Stimulated activated CD8-positive, alpha-beta memory T cell treated with anti-CD3 and anti-CD28 coated beads, Interleukin-15, amount 100 ng/mL, for 1 hour (primary cell): Measurements from ENCODE around the gene CTBP2.
"Not testable (repeated sequence)": the region's sequence is repeated elsewhere in the genome, so short reads cannot be mapped to it uniquely, and the experiment has no call there.

Source experiments
- DNase-seq: peaks from one replicate; pipeline ENCODE4 v3.0.0-alpha.2; 2020; ENCODE audit warnings: low read depth

The CTBP2 gene

GRCh38 chr10:125087191-125087896 is 73.0 kb downstream of the CTBP2 start:
- DNase-seq: no peak

- no peak for DNase-seq
Measured at GRCh38 chr10:125086691-125087090, 73.7 kb downstream of the CTBP2 start.

GRCh38 chr10:125085258-125086054 is 74.9 kb downstream of the CTBP2 start:
- no peak for DNase-seq

- no peak for DNase-seq
Measured at GRCh38 chr10:125084614-125085257, 75.6 kb downstream of the CTBP2 start.

GRCh38 chr10:125084191-125084613 is 76.2 kb downstream of the CTBP2 start:
- DNase-seq: no peak

GRCh38 chr10:125083576-125083920 is 76.8 kb downstream of the CTBP2 start:
- DNase-seq: no peak

GRCh38 chr10:125082881-125083575 is 77.3 kb downstream of the CTBP2 start:
- DNase-seq: no peak

GRCh38 chr10:125082471-125082870 is 77.9 kb downstream of the CTBP2 start:
- not testable (repeated sequence) for DNase-seq

- DNase-seq: no peak
Measured at GRCh38 chr10:125081931-125082330, 78.4 kb downstream of the CTBP2 start.

GRCh38 chr10:125080984-125081383 is 79.4 kb downstream of the CTBP2 start:
- no peak for DNase-seq

- no peak for DNase-seq
Measured at GRCh38 chr10:125080296-125080695, 80.1 kb downstream of the CTBP2 start.

- DNase-seq: no peak
Measured at GRCh38 chr10:125079091-125079600, 81.2 kb downstream of the CTBP2 start.

- DNase-seq: no peak
Measured at GRCh38 chr10:125076891-125077541, 83.3 kb downstream of the CTBP2 start.

- DNase-seq: no peak
Measured at GRCh38 chr10:125076121-125076825, 84.1 kb downstream of the CTBP2 start.

GRCh38 chr10:125073996-125074395 is 86.4 kb downstream of the CTBP2 start:
- no peak for DNase-seq

GRCh38 chr10:125072794-125073193 is 87.6 kb downstream of the CTBP2 start:
- DNase-seq: no peak

- DNase-seq: no peak
Measured at GRCh38 chr10:125071008-125071407, 89.4 kb downstream of the CTBP2 start.

- no peak for DNase-seq
Measured at GRCh38 chr10:125068406-125068805, 92.0 kb downstream of the CTBP2 start.

GRCh38 chr10:125067764-125068163 is 92.6 kb downstream of the CTBP2 start:
- DNase-seq: no peak

GRCh38 chr10:125066764-125067450 is 93.5 kb downstream of the CTBP2 start:
- no peak for DNase-seq
